ENCODE data around the gene ENTPD2. TPM values are rescaled to one million over a fixed set of nuclear protein-coding genes. Genes with fewer than 3 reads are reported as not detected.

The ENTPD2 gene
- total RNA-seq, 4 donors from 2014 or later, result 7.0 to 21.0 (median 18.1) TPM

GRCh38 chr9:137083394-137084004 is 29.6 kb upstream of the ENTPD2 start:
- DNase-seq (ENCODE audit: low spot score in 2 of 2), result peak in 1 of 2 donors; percentile 59
- Histone ChIP-seq H3K27me3 (peaks cover 0 to 4% of the 10 kb centered on the region in 2 donors), H3K27ac (peak overlapping the region in 2 of 4 donors; percentile 50 to 84), H3K4me1 (peaks cover 0 to 40% (median 25%) of the 10 kb centered on the region in 4 donors), H3K9me3 (no peaks in the 10 kb centered on the region), H3K36me3 (peaks cover 0 to 54% (median 24%) of the 10 kb centered on the region in 3 donors), H3K4me3 (no peak overlapping the region)
- 49 to 63% methylated on average over 11 to 12 of the region's 12 CpGs for WGBS, 2 donors
- TF ChIP-seq EP300 (IDR thresholded peaks at IDR 0.05), result peak in 1 of 2 donors; percentile 13
- no peak for TF ChIP-seq CTCF (IDR thresholded peaks at IDR 0.05)

- Histone ChIP-seq H3K27ac (peak overlapping the region in 2 of 4 donors; percentile 50 to 84), H3K4me3 (no peak overlapping the region), H3K27me3 (peaks cover 0 to 4% of the 10 kb centered on the region in 2 donors), H3K36me3 (peaks cover 0 to 56% (median 24%) of the 10 kb centered on the region in 3 donors), H3K9me3 (no peaks in the 10 kb centered on the region), H3K4me1 (peaks cover 0 to 40% (median 30%) of the 10 kb centered on the region in 4 donors)
- TF ChIP-seq POLR2A (IDR thresholded peaks at IDR 0.05), result no peak
- TF ChIP-seq CTCF (IDR thresholded peaks at IDR 0.05), result no peak
- TF ChIP-seq EP300 (IDR thresholded peaks at IDR 0.05), result no peak
- DNase-seq (ENCODE audit: low spot score in 2 of 2), result no peak
- 65 to 71% methylated on average over 8 of the region's 8 CpGs for WGBS, 2 donors
Observed at GRCh38 chr9:137082925-137083290, 29.0 kb upstream of the ENTPD2 start.

DNA sequence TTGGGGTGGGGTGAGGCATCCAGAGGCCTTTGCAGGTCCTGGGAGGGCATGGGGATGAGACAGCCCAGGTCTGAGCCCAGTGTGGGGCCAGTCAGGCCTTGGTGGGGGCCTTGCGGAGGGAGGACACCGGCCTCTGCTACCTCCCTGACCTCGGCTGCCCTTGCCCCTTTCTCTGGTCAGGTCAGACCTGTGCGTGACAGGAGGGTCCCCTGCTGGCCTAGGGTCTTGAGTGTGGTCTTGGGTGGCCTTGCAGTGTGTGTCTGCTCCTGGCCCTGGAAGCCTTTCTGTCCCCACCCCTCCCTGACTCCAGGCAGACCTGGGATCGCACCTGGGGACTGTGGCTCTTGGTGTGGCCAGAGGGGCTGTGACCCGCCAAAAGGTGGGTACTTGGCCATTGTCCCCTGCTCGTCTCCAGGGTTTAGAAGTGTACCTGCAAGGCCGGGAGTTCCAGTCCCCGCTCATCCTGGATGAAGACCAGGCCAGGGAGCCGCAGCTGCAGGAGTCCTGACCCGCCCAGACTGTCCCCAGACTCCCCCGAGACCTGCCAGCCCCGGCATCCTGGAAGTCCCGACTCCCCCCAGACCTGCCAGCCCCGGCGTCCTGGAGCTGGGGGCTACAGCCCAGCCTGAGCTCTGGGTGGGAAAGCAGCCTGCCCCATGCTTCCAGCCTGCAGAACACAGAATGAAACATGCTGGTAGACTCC is 28.5 kb upstream of the ENTPD2 start:
- peaks cover 0 to 4% of the 10 kb centered on the region in 2 donors for H3K27me3 ChIP-seq
- no peak overlapping the region for H3K4me3 ChIP-seq
- peaks cover 0 to 56% (median 24%) of the 10 kb centered on the region in 3 donors for H3K36me3 ChIP-seq
- H3K4me1 ChIP-seq, result peaks cover 0 to 38% (median 26%) of the 10 kb centered on the region in 4 donors
- peak overlapping the region in 1 of 4 donors; percentile 50 for H3K27ac ChIP-seq
- TF ChIP-seq CTCF (IDR thresholded peaks at IDR 0.05) (no peak), EP300 (IDR thresholded peaks at IDR 0.05) (no peak), POLR2A (IDR thresholded peaks at IDR 0.05) (no peak)
- DNase-seq (ENCODE audit: low spot score in 2 of 2), result no peak
- no peaks in the 10 kb centered on the region for H3K9me3 ChIP-seq
- 84 to 94% methylated on average over 9 to 13 of the region's 16 CpGs for WGBS, 2 donors

GRCh38 chr9:137080260-137081122 is 26.6 kb upstream of the ENTPD2 start:
- Histone ChIP-seq H3K27me3 (peaks cover 0 to 4% of the 10 kb centered on the region in 2 donors), H3K9me3 (no peaks in the 10 kb centered on the region), H3K4me3 (no peak overlapping the region), H3K4me1 (peaks cover 0 to 33% (median 18%) of the 10 kb centered on the region in 4 donors), H3K27ac (no peak overlapping the region), H3K36me3 (peaks cover 0 to 56% (median 24%) of the 10 kb centered on the region in 3 donors)
- WGBS, 2 donors, result 87 to 88% methylated on average over 19 to 20 of the region's 24 CpGs
- DNase-seq (ENCODE audit: low spot score in 2 of 2), result no peak
- TF ChIP-seq CTCF (IDR thresholded peaks at IDR 0.05), result no peak

Data from tibial nerve (tissue), 4 donors.